Peyer's patch (tissue), 4 donors: ENCODE measurements around the gene ASPG. TPM values are rescaled to one million over a fixed set of nuclear protein-coding genes. Genes with fewer than 3 reads are reported as not detected.

Source experiments
- DNase-seq, 3 donors: peaks; one replicate each; pipeline ENCODE4 v3.0.0-alpha.2; 2017 to 2019
- H3K27ac ChIP-seq, 4 donors: fragments of 200-600 bp; sonication (generic); one replicate each; pipeline ENCODE4 v1.5.1; 2016 to 2019
- H3K27me3 ChIP-seq, 2 donors: fragments of 200-600 bp; sonication (generic); one replicate each; pipeline ENCODE4 v1.5.1; 2019
- H3K36me3 ChIP-seq, 3 donors: fragments of 200-600 bp; sonication (generic); one replicate each; pipeline ENCODE4 v1.5.1; 2016 to 2019
- H3K4me1 ChIP-seq, 4 donors: fragments of 200-600 bp; sonication (generic); one replicate each; pipeline ENCODE4 v1.5.1; 2016 to 2019
- H3K4me3 ChIP-seq, 4 donors: fragments of 200-600 bp; sonication (generic); 1 replicate in 3 of 4; 2 replicates in 1 of 4; pipeline ENCODE4 v1.5.1; 2016 to 2019; ENCODE audit warnings: mild to moderate bottlenecking in 1 of 4
- H3K9me3 ChIP-seq, 4 donors: fragments of 200-600 bp; sonication (generic); one replicate each; pipeline ENCODE4 v1.5.1; 2016 to 2019; ENCODE audit warnings: mild to moderate bottlenecking in 1 of 4
- POLR2A ChIP-seq, 2 donors: fragments of 450-650 bp; IDR thresholded peaks; one replicate each; pipeline ENCODE4 v1.5.1; 2017; ENCODE audit warnings: antibody characterized with exemption in 2 of 2, mild to moderate bottlenecking in 2 of 2, moderate library complexity in 2 of 2
- total RNA-seq, 4 donors: library from RNA; depleted of rRNA; stranded (reverse); fragments of >200 nt; gene quantifications; one replicate each; pipeline ENCODE4 v1.1.0, GENCODE V29; 2016
- TF ChIP-seq, protein P1 (sequence below), 6 experiments: fragments of 450-650 bp in 4 of 6; fragments of 200-600 bp in 2 of 6; sonication (generic) in 1 of 6; IDR thresholded peaks; one replicate each; pipeline ENCODE4 v1.5.1; 2017 to 2019; ENCODE audit warnings: antibody characterized with exemption in 6 of 6, mild to moderate bottlenecking in 3 of 6, moderate library complexity in 1 of 6

ASPG gene
- total RNA-seq = 1 to 10 TPM in 3 of 4 donors, not detected in 1; 1.2 to 7.4 (median 2.3) TPM

DNA sequence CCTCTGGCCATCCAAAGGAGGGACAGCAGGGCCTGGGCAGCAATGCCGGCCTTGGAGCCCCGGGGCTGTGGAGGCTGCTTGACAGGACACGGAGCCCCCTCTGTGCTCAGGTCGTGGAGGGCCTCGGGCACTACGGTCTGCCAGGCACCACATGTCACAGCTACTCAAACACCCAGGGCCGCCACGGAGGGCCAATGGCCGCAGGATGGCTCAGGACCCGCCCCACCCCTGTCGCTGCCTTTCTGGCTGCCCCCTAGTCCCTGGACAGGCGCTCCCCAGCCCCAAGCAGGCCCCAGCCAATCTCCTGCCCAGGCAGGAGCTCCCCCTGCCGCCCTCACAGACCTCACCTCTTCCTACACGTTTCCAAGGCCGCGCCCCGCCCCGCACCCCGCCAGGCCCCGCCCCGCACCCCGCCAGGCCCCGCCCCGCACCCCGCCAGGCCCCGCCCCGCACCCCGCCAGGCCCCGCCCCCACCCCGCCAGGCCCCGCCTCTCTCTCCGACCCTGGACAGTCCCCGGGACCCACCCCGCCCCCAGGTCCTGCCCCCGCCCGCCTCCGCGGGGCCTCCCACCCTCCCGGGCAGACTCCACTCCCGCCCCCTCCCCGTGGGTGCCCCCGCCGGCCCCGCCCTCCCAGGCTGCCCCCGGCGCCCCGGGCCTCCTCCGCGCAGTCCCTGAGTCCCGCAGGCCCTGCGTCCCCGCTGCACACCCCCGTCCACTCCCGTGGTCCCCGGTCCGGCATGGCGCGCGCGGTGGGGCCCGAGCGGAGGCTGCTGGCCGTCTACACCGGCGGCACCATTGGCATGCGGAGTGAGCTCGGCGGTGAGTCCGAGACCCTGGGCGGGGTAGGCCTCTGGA, at the start of gene ASPG:
TSS of gene ASPG (plus strand) at position 669 of the 857 bp plus-strand sequence. CDS start at position 740, 71 bp downstream.
- Histone ChIP-seq H3K4me3 (peak within 1 kb of the TSS in 2 of 4 donors; percentile 7 to 44), H3K27me3 (no peaks in the 10 kb centered on the region), H3K9me3 (no peaks in the 10 kb centered on the region), H3K36me3 (no peaks in the 10 kb centered on the region), H3K4me1 (peaks cover 0 to 58% (median 10%) of the 10 kb centered on the region in 4 donors), H3K27ac (peak within 1 kb of the TSS in 1 of 4 donors; percentile 10)
- peak in 2 of 3 donors; percentile 45 to 59 for DNase-seq
- TF ChIP-seq, protein P1, sequence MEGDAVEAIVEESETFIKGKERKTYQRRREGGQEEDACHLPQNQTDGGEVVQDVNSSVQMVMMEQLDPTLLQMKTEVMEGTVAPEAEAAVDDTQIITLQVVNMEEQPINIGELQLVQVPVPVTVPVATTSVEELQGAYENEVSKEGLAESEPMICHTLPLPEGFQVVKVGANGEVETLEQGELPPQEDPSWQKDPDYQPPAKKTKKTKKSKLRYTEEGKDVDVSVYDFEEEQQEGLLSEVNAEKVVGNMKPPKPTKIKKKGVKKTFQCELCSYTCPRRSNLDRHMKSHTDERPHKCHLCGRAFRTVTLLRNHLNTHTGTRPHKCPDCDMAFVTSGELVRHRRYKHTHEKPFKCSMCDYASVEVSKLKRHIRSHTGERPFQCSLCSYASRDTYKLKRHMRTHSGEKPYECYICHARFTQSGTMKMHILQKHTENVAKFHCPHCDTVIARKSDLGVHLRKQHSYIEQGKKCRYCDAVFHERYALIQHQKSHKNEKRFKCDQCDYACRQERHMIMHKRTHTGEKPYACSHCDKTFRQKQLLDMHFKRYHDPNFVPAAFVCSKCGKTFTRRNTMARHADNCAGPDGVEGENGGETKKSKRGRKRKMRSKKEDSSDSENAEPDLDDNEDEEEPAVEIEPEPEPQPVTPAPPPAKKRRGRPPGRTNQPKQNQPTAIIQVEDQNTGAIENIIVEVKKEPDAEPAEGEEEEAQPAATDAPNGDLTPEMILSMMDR (IDR thresholded peaks at IDR 0.05) = no peak
- TF ChIP-seq POLR2A (IDR thresholded peaks at IDR 0.05) = no peak

DNA sequence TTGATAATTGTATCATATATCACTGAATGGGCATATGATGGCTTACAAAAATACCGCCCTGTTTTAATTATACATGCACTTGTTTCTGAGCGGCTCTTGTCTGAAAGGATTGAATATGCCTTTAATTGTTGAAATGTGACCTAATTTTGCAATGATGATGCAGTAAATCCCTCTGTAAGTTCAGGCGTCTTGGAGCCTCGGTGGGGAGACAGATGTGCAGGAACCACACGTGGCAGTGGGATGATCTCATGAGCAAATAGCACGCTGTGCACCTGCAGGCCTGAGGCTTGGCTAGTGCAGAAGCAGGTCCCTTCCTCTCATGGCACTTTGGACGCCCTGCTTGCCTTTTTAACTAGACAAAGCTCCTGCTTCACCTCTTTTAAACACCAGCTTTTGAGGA, 49.3 kb upstream of the ASPG start:
- Histone ChIP-seq H3K36me3 (no peaks in the 10 kb centered on the region), H3K4me1 (no peaks in the 10 kb centered on the region), H3K4me3 (no peak overlapping the region), H3K27me3 (no peaks in the 10 kb centered on the region), H3K27ac (no peak overlapping the region), H3K9me3 (no peaks in the 10 kb centered on the region)
- TF ChIP-seq POLR2A (IDR thresholded peaks at IDR 0.05) = no peak
- DNase-seq = no peak

DNA sequence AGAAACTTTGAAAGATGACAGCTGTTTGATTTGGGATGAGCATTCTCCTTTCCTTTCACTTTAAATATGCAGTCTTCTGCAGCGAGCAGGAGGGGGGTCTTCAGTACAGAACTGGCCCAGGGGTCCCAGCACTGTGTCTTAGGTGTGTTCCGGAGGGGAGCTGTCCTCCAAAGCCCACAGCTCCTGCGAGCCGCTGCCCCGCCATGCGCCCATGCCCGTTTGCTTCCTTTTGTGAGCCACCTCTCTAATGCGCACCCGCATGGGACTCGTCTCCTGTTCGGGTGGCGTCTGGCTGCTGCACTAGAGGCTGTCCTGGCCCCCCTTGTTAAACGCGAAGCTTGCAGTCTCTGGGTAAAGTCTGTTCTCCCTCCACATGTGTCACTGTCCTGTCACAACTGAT, 48.4 kb upstream of the ASPG start:
- H3K4me3 ChIP-seq = no peak overlapping the region
- no peak overlapping the region for H3K27ac ChIP-seq
- DNase-seq = no peak
- H3K36me3 ChIP-seq = no peaks in the 10 kb centered on the region
- TF ChIP-seq, protein P1 (IDR thresholded peaks at IDR 0.05) = no peak
- no peak for TF ChIP-seq POLR2A (IDR thresholded peaks at IDR 0.05)
- no peaks in the 10 kb centered on the region for H3K9me3 ChIP-seq
- no peaks in the 10 kb centered on the region for H3K27me3 ChIP-seq
- no peaks in the 10 kb centered on the region for H3K4me1 ChIP-seq

DNA sequence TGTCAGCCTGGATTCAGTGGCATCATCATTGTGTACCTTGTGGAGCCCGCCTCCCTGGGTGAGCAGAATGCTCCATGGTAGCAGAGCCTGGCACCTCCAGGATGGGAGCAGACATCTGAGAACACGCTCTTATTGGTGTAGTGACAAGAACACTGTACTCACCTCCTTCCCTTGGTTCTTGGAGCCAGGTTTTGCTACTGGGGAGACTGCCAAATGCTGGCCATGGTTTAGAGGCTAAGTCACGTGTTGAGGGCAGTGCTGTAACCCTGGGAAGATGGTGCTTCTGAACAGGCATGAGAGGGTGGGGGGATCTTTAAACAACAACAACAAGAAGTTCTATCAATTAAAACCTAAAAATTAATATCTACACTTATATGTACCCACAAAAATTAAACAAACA, 47.6 kb upstream of the ASPG start:
- no peaks in the 10 kb centered on the region for H3K4me1 ChIP-seq
- no peak for TF ChIP-seq POLR2A (IDR thresholded peaks at IDR 0.05)
- TF ChIP-seq, protein P1 (IDR thresholded peaks at IDR 0.05) = no peak
- no peaks in the 10 kb centered on the region for H3K9me3 ChIP-seq
- no peaks in the 10 kb centered on the region for H3K27me3 ChIP-seq
- H3K36me3 ChIP-seq = no peaks in the 10 kb centered on the region
- DNase-seq = no peak
- H3K4me3 ChIP-seq = no peak overlapping the region
- no peak overlapping the region for H3K27ac ChIP-seq

DNA sequence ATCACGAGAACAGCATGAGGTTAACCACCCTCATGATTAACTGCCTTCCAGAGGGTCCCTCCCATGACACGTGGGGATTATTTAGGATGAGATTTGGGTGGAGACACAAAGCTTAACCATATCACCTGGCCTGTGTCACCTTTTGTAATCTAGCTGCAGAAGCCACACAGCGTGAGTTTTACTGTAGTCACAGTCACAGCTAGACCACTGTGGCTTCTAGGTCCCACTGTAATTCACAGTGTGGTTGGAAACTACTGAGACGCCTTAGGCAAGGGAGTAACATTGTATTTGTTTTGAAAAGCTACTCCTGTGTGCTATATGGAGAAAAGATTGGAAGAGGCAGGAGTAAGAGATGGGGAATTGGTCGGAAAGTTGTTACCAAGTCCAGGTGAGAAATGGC, 46.3 kb upstream of the ASPG start:
- Histone ChIP-seq H3K4me3 (no peak overlapping the region), H3K4me1 (no peaks in the 10 kb centered on the region), H3K27me3 (no peaks in the 10 kb centered on the region), H3K27ac (no peak overlapping the region), H3K9me3 (no peaks in the 10 kb centered on the region), H3K36me3 (no peaks in the 10 kb centered on the region)
- DNase-seq = no peak
- TF ChIP-seq, protein P1 (IDR thresholded peaks at IDR 0.05) = no peak
- TF ChIP-seq POLR2A (IDR thresholded peaks at IDR 0.05) = no peak

DNA sequence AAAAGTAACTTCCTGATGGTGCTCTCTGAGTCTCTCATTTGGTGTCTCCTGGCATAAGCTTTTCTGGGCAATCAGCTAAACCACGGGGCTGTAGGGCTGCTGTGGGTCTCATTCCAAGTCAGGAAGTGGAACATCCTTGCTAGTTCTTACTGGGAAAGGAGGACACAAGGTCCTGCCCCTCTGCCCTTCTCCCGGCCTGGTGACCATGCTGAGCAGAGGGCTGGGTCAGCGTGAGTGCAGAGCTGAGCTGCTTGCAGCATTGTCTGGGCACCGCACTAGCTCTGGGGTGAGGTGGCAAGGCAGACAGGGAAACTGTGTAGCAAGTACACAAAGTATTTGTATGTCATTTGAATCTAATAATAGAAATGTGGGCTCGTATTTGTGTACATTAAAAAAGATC, 45.0 kb upstream of the ASPG start:
- Histone ChIP-seq H3K4me3 (no peak overlapping the region), H3K27me3 (no peaks in the 10 kb centered on the region), H3K9me3 (no peaks in the 10 kb centered on the region), H3K4me1 (no peaks in the 10 kb centered on the region), H3K27ac (no peak overlapping the region), H3K36me3 (no peaks in the 10 kb centered on the region)
- TF ChIP-seq, protein P1 (IDR thresholded peaks at IDR 0.05) = no peak
- no peak for TF ChIP-seq POLR2A (IDR thresholded peaks at IDR 0.05)
- no peak for DNase-seq
